Skin epidermis (tissue), 12 donors: ENCODE results near the gene AGPAT3.
"Not testable (repeated sequence)": the region's sequence is repeated elsewhere in the genome, so short reads cannot be mapped to it uniquely, and the experiment has no call there.

Experiments
- H3K27ac ChIP-seq, 21 experiments: fragments of 200-600 bp; sonication (generic) in 11 of 21; one replicate each; pipeline ENCODE4 v1.5.0; 2020; ENCODE audit warnings: mild to moderate bottlenecking in 3 of 21, inconsistent platforms in 2 of 21, moderate library complexity in 2 of 21
- H3K4me3 ChIP-seq, 7 experiments: fragments of 200-600 bp; sonication (generic) in 2 of 7; one replicate each; pipeline ENCODE4 v1.5.0; 2020; ENCODE audit warnings: inconsistent platforms in 2 of 7, mild to moderate bottlenecking in 2 of 7, moderate library complexity in 1 of 7

AGPAT3 gene

GRCh38 chr21:43879348-43880110 lies 14.5 kb downstream of the AGPAT3 start:
- Histone ChIP-seq H3K27ac (peak overlapping the region in 1 of 21 experiments; percentile 20), H3K4me3 (no peak overlapping the region)

GRCh38 chr21:43880111-43880985 lies 15.3 kb downstream of the AGPAT3 start:
- Histone ChIP-seq H3K4me3 (no peak overlapping the region), H3K27ac (peak overlapping the region in 1 of 21 experiments; percentile 20)

GRCh38 chr21:43881283-43881682 lies 16.3 kb downstream of the AGPAT3 start:
- Histone ChIP-seq H3K4me3 (no peak overlapping the region), H3K27ac (no peak overlapping the region)

- Histone ChIP-seq H3K27ac (no peak overlapping the region), H3K4me3 (no peak overlapping the region)
Observed at GRCh38 chr21:43881935-43882334, 16.9 kb downstream of the AGPAT3 start.

- peak overlapping the region in 1 of 21 experiments; percentile 8 for H3K27ac ChIP-seq
- no peak overlapping the region for H3K4me3 ChIP-seq
Observed at GRCh38 chr21:43882952-43883545, 18.0 kb downstream of the AGPAT3 start.

GRCh38 chr21:43884012-43884860 lies 19.2 kb downstream of the AGPAT3 start:
- H3K4me3 ChIP-seq: no peak overlapping the region
- peak overlapping the region in 9 of 21 experiments; percentile 31 to 68 (median 42) for H3K27ac ChIP-seq

GRCh38 chr21:43884861-43885417 lies 19.9 kb downstream of the AGPAT3 start:
- Histone ChIP-seq H3K27ac (peak overlapping the region in 4 of 21 experiments; percentile 31 to 68 (median 54)), H3K4me3 (no peak overlapping the region)

- Histone ChIP-seq H3K27ac (peak overlapping the region in 2 of 21 experiments; percentile 38 to 54), H3K4me3 (no peak overlapping the region)
Observed at GRCh38 chr21:43885721-43886120, 20.7 kb downstream of the AGPAT3 start.

- Histone ChIP-seq H3K4me3 (no peak overlapping the region), H3K27ac (no peak overlapping the region)
Observed at GRCh38 chr21:43886565-43886964, 21.5 kb downstream of the AGPAT3 start.

GRCh38 chr21:43889069-43889468 lies 24.0 kb downstream of the AGPAT3 start:
- Histone ChIP-seq H3K4me3 (no peak overlapping the region), H3K27ac (no peak overlapping the region)

- Histone ChIP-seq H3K27ac (no peak overlapping the region), H3K4me3 (no peak overlapping the region)
Observed at GRCh38 chr21:43890042-43890441, 25.0 kb downstream of the AGPAT3 start.

- Histone ChIP-seq H3K4me3 (no peak overlapping the region), H3K27ac (no peak overlapping the region)
Observed at GRCh38 chr21:43892334-43892733, 27.3 kb downstream of the AGPAT3 start.

GRCh38 chr21:43892984-43893535 lies 28.0 kb downstream of the AGPAT3 start:
- H3K4me3 ChIP-seq: no peak overlapping the region
- H3K27ac ChIP-seq: peak overlapping the region in 8 of 21 experiments; percentile 1 to 65 (median 27)

GRCh38 chr21:43893536-43894205 lies 28.6 kb downstream of the AGPAT3 start:
- H3K4me3 ChIP-seq: peak overlapping the region in 2 of 7 experiments; percentile 5 to 11
- peak overlapping the region in 8 of 21 experiments; percentile 1 to 65 (median 27) for H3K27ac ChIP-seq

GRCh38 chr21:43894206-43894577 lies 29.2 kb downstream of the AGPAT3 start:
- peak overlapping the region in 5 of 21 experiments; percentile 5 to 65 (median 25) for H3K27ac ChIP-seq
- peak overlapping the region in 2 of 7 experiments; percentile 5 to 11 for H3K4me3 ChIP-seq

GRCh38 chr21:43895196-43895595 lies 30.2 kb downstream of the AGPAT3 start:
- Histone ChIP-seq H3K27ac (no peak overlapping the region), H3K4me3 (no peak overlapping the region)

- not testable (repeated sequence) for H3K27ac ChIP-seq, H3K4me3 ChIP-seq
Observed at GRCh38 chr21:43896696-43897299, 31.8 kb downstream of the AGPAT3 start.
